Endothelial cell (in vitro differentiated cells): Measurements from ENCODE around the gene COL8A2. TPM values are rescaled to one million over a fixed set of nuclear protein-coding genes. Genes with fewer than 3 reads are reported as not detected.

Experiments used
- DNase-seq: peaks from one replicate; pipeline ENCODE4 v3.0.0; 2021; ENCODE audit warnings: low spot score
- H3K27ac Mint-ChIP-seq: one replicate; pipeline ENCODE4 v1.8.0; 2021; ENCODE audit warnings: mixed read lengths, inconsistent platforms; ENCODE audit not compliant: unreplicated experiment
- H3K27me3 Mint-ChIP-seq: one replicate; pipeline ENCODE4 v1.8.0; 2021; ENCODE audit warnings: mild to moderate bottlenecking, moderate library complexity, mixed read lengths, inconsistent platforms; ENCODE audit not compliant: unreplicated experiment
- H3K36me3 Mint-ChIP-seq: one replicate; pipeline ENCODE4 v1.8.0; 2021; ENCODE audit warnings: mild to moderate bottlenecking, low read depth, mixed read lengths, inconsistent platforms; ENCODE audit not compliant: unreplicated experiment
- H3K4me1 Mint-ChIP-seq: one replicate; pipeline ENCODE4 v1.8.0; 2021; ENCODE audit warnings: mild to moderate bottlenecking, mixed read lengths, inconsistent platforms; ENCODE audit not compliant: unreplicated experiment
- H3K4me3 Mint-ChIP-seq: one replicate; pipeline ENCODE4 v1.8.0; 2021; ENCODE audit warnings: mild to moderate bottlenecking, mixed read lengths, inconsistent platforms; ENCODE audit not compliant: unreplicated experiment
- H3K9me3 Mint-ChIP-seq: one replicate; pipeline ENCODE4 v1.8.0; 2021; ENCODE audit warnings: mixed read lengths, inconsistent platforms; ENCODE audit not compliant: unreplicated experiment
- CTCF ChIP-seq: fragments of 200-600 bp; sonication (generic); IDR thresholded peaks from one replicate; pipeline ENCODE4 v1.5.0; 2021; ENCODE audit warnings: antibody characterized with exemption; ENCODE audit not compliant: unreplicated experiment
- long read RNA-seq: library from polyadenylated mRNA; unstranded; transcript quantifications from one replicate; pipeline ENCODE4 v2.0.0, GENCODE V29; 2020; ENCODE audit not compliant: unreplicated experiment
- total RNA-seq: library from RNA; stranded (reverse); fragmentation: NEBNext Ultra II Directional; extraction: Animal tissue kit (Norgen Biotek cat#: 25700); gene quantifications from one replicate; pipeline ENCODE4 v1.2.1, GENCODE V29; 2021; ENCODE audit not compliant: unreplicated experiment

COL8A2 gene
- 0.13 TPM for total RNA-seq
- long read RNA-seq, result 0 reads

DNA sequence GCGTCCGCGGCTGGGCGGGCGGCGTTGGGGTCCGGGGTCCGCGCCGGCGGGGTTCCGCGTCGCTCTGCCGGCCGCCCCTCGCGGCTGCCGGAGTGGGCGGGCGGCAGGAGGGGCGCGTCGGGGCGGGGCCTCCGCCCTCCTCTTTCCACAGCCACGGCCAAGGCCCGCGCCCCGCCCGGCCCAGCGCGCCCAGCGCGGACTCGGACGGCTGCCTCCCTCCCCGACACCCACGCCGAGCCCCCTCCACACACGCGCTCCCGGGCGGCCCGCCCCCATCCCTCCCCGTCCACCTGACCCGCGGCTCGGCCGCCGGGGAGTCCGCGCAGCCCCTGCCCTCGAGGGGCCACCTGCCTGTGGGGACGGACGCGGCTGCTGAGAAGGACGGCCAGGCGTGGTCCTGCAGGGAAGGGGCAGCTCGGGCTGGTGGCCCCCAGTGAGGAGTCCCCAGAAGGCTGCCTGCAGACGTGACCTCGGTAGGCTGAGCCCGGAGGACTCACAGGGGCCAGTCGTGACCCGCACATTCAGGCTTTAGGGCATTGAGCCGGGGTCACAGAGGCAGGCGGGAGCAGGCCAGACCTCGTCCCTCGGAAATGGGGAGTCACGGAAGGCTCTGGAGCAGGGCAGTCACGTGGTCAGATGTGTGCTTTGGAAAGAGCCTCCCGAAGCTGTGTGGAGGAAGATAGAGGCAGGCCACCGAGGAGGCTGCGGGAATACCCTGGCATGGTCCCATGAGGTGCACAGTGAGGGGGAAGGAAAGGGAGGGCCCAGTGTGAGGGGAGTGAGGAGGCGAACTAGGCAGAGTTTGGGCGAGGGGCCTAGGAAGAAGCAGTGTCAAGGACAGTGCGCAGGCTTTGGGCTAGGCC lies at the start of gene COL8A2:
TSS of gene COL8A2 (minus strand) at position 94 of the 863 bp plus-strand sequence. CDS start 24,980 bp downstream, outside the sequence.
- Mint-ChIP-seq H3K9me3 (no peaks in the 10 kb centered on the region), H3K36me3 (peaks cover 3% of the 10 kb centered on the region), H3K4me1 (peaks cover 9% of the 10 kb centered on the region), H3K27ac (no peak within 1 kb of the TSS), H3K4me3 (peak within 1 kb of the TSS; percentile 56), H3K27me3 (peaks cover 25% of the 10 kb centered on the region)
- TF ChIP-seq CTCF, result no peak
- DNase-seq, result no peak

DNA sequence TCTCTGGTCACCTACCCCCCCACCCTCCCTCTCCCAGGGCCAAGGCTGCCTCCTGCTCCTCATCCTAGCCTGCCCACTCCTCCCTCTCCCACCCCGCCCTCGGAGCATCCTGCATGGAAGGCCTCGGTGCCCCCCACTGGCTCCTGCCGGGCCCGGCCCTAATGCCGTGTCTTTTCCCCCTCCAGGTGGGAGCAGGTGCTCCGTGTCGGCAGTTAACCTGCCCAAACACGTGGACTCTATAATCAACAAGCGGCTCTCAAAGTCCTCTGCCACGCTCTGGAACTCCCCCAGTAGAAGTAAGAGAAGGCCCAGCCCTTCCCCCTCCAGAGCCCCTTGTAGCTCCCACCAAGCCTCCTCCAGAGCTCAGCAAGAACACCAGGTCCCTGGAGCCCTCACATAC lies 49.7 kb upstream of the COL8A2 start:
- Mint-ChIP-seq H3K9me3 (no peaks in the 10 kb centered on the region), H3K27ac (peak overlapping the region; percentile 57), H3K36me3 (peaks cover 63% of the 10 kb centered on the region), H3K4me3 (no peak overlapping the region), H3K27me3 (peaks cover 10% of the 10 kb centered on the region), H3K4me1 (peaks cover 24% of the 10 kb centered on the region)
- DNase-seq, result no peak
- no peak for TF ChIP-seq CTCF

DNA sequence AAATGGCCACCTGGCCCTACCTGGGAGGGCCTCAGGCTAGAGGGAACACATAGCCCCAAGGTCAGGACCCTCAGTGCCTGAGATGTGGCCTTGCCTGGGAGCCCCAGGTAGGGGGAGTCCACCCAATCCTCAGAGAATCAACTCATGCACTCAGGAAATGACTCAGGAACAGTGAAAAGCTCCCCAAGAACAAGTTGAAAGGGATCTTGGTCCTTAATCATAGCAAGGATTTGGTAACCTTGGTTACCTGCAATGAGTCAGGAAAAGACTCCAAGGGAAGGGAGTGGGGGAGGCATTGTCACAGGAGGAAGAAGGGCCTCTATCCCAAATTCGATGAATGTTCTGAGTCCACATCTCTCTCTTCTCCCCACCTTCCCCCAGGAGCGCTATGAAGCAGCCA lies 48.0 kb upstream of the COL8A2 start:
- no peak overlapping the region for H3K27ac Mint-ChIP-seq
- no peaks in the 10 kb centered on the region for H3K9me3 Mint-ChIP-seq
- H3K36me3 Mint-ChIP-seq, result peaks cover 57% of the 10 kb centered on the region
- H3K4me1 Mint-ChIP-seq, result peaks cover 27% of the 10 kb centered on the region
- peaks cover 7% of the 10 kb centered on the region for H3K27me3 Mint-ChIP-seq
- peak overlapping the region; percentile 47 for H3K4me3 Mint-ChIP-seq
- TF ChIP-seq CTCF, result no peak
- no peak for DNase-seq

GRCh38 chr1:36172017-36172747 lies 47.2 kb upstream of the COL8A2 start:
- peaks cover 53% of the 10 kb centered on the region for H3K36me3 Mint-ChIP-seq
- H3K27ac Mint-ChIP-seq, result no peak overlapping the region
- H3K4me3 Mint-ChIP-seq, result peak overlapping the region; percentile 47
- no peak for DNase-seq
- peaks cover 23% of the 10 kb centered on the region for H3K4me1 Mint-ChIP-seq
- no peaks in the 10 kb centered on the region for H3K9me3 Mint-ChIP-seq
- peaks cover 7% of the 10 kb centered on the region for H3K27me3 Mint-ChIP-seq
- TF ChIP-seq CTCF, result no peak
